GM21825 (cell line): ENCODE measurements around the gene AGAP3.

Experiments
- ATAC-seq: cut with Tn5 transposase; IDR thresholded peaks from one replicate; pipeline ENCODE4 v1.9.1; 2021; ENCODE audit warnings: mild to moderate bottlenecking, moderate library complexity; ENCODE audit not compliant: unreplicated experiment

AGAP3 gene

DNA sequence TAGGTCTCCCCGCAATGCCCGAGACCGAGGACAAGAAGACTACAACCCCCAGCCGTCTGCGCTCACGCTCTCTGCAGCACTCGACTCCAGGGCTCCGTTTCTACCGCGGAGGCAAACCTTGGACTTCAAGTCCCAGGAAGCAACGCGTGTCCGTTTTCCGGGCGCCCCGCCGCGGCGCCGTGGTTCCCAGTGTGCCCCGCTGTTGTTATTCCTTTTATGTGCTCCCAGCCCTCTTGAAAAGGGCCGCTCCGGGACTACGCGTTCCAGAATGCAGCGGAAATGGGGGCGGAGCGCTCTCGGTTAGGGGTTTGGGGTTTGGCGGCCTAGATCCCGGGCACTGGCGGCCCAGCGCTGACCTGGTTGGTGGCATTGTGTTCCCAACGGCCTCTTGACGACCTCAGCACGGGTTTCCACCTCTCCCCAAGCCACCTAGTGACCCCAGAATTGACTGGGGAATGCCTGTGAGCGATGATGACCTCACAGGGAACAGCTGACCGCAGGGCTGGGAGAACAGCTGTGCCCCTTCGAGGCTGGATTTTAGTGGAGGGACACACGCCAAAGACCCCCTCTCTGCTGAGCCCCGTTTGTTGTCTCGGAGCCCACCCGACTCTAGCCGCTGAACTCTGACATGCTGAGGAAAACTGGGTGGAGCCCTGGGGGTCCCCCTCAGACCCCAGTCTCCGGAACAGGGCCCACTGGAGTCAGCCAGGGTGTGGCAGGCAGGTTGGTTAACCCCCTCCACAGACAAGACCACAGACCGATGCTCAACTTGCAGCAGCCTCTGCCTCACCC, 28.1 kb upstream of the AGAP3 start:
- ATAC-seq: peak; percentile 86

DNA sequence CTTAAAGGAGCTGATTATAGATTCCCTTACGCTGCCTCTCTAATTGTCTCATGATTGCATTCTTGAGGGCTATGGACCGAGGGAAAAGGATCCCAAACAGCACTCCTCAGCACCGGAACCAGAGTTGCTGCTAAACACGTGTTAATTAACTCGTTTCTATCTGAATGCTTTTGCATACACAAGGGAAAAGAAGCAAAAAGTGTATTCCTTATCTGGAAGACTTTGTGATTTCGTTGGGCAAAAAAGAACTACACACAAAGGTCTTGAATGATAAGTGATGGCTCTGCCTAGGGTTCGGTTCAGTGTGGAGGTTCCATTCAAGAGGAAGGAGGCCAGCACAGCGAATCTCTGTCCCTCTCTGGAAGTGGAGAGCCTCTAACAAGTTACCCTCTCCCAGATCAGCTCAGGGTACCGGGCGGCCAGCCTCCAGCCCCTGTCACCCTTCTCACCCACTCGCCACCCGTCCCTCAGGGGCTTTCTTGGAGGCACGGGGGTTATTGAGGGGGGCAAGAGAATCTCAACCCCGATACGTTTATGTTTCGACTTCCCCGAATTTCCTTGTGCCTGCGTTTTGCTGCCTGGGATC, 27.4 kb upstream of the AGAP3 start:
- ATAC-seq: no peak

DNA sequence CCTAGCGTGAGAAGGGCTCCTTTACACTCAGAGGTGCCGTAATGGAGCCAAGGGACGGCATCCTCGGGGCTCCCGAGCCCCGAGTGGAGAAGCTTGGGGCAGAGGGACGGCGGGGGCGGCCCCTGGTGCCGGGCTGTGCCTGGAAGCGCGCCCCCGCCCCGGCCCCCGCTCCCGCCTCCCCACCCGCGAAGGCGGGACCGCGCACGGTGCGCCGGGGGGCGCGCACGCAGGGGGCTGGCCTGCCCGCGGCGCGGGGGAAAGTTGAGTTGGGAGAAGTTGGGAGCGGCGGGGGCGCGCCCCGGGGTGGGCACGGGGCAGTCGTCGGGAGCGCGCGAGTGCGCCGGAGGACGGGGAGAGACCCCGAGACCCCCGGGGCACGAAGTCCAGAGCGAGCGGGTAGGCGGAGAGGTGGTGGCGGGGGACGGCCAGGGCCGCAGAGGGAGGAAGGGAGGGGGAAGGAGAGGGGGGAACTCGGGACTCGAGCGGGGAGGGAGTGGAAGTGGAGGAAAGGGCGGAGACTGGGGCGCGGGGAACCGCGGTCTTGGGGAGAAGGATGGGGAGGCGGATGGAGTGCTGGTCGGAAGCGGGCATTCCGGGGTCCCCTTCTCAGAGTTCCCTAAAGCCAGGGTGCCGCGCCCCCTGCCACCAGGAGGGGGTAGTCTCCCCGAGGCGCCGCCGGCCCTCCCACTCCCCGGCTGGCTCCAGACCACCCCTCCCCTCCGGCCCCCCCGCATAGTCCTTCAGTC, 26.7 kb upstream of the AGAP3 start, which contains the start of gene SLC4A2:
Gene SLC4A2 (plus strand): TSS at position 223 of the 746 bp plus-strand sequence. CDS start 2,399 bp downstream, outside the sequence.
- ATAC-seq: peak; percentile 35

DNA sequence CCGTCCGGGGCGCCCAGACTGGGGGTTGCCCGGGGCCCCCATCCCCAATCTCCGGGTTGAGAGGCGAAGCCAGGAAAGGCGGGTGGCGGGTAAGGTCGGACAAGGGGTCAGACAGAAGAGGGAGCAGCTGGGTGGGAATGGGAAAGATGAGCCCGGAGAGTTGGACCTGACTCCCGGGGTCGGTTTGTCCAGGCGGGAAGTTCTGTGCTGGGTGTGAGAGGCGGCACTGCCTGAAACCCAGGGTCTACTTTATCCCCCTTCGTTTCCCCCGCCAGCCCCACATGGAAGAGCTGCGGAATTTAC, 26.2 kb upstream of the AGAP3 start:
- ATAC-seq: no peak

DNA sequence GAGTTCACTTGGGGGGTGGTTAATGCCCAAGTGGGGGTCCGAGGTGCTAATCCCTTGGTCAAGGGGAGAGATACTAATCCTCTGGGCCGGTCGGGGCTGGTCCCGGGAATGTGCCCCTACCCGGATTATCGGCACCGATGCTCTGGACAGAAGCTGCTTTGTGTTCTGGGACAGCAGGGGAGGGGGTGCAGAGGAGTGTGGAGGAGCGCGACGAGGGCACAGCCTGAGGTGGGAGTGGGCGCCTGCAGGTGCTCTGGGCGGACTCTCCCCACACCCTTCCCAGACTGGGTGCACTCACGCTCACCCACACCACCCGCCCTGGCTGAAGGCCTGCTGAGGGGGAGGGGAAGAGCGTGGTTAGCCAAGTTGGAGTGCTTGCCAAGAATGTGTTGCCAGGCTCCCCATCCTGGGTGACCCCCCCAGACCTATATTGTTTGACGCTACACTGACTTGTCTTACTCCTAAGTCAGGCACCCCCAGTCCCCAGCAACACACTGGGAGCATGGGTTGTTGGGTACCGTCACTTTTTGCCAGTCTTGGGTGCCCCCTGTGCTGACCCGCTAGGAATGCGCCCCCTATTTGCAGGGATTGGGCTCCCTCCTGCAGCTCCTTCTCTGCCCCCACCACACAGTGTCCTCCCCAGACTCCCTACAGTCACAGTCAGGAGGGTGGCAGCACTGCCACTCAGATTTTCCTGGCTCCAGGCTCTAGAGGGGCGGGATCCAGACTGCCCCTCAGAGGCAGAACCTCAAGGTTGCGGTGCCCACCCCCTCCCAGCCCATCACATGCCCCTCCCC, 25.7 kb upstream of the AGAP3 start:
- no peak for ATAC-seq

DNA sequence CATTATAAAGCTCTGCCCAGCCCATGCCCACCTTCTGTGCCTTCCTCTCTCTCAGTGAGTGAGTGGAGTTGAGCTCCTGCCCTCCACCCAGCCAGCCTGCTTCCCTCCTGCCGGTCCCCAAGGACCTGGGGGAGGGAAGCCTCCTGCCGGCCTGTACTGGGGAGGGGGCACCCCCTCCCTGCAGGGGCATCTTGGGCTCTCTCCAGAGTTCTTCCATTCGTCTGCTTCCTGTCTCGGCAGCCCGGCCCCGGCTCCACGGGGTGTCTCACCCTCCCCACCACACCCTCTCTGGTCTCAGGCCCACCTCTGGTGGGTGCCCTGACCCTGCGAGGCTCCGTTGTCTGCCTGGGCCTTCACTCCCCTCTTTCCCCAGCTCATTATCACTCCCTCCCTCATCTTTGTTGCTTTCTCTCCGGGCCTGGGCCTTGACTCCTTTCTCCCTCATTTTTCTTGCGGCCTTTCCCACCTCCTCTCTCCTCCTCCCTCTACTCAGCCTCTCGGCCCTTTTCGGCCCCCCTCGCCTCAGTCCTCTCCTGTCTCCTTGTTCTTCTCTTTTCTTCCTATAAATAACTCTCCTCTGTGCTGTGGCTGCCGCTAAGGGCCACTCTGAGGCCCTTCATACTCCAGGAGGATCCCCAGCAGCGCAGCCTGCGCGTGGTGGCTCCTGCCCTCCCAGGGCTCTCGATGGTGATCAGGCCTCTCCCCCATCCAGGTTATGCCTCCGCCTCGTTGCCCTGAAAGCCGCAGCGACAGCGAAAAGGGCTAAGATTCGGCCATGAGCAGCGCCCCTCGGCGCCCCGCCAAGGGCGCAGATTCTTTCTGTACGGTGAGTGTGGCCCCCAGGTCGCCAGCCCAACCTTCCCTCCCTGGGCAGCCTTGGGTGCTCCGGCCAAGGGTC, 24.8 kb upstream of the AGAP3 start:
- no peak for ATAC-seq

DNA sequence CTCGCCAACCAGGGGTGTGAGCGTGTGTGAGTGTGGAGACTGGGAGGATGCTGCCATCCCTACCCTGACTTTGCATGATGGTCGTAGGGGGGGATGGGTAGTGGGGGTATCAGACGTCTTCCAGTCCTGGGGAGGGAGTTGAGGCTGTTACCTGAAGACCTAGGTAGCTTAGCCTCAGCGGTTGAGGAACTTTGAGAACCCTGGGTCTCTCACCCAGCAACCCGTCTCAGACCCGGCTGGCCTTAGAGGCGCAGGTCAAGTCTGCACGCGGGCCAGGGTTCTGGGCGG, 24.2 kb upstream of the AGAP3 start:
- no peak for ATAC-seq

DNA sequence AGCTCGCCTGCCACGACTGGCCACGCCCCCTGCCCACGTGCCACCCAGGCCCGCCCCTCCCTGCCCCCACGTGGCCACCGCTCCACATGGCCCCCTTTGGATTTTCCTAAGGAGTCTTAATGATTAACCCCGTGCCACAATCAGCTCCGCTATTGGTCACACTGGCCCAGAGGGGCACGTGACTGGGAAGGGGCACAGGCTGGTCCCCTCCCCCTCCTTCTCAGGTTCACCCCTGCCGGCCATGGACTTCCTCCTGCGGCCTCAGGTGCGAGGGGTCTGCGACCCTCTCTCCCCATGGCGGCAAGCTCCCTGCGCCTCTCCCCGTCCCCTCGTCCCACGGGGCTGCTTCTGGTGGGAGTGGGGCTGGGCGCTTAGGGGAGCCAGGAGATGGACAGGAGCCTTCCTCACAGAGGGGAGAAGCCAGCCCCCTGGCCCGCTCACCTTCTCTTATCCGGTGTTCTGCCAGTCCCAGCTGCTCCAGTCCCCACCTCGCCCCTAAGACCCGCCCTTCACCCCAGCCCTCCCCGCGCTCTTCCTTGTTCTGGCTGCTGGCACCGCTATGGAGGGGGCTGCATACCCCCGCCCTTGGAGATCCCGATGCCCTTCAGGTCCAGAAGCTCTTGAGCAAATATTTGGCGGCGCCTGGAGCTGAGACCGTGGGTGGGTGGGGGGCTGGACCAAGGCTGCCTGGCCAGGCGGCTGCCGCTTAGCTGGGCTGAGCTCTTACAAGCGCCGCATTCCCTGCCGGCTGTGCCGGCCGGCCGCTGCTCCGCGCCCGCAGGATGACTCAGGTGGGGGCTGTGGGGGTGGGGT, 23.7 kb upstream of the AGAP3 start:
- no peak for ATAC-seq

DNA sequence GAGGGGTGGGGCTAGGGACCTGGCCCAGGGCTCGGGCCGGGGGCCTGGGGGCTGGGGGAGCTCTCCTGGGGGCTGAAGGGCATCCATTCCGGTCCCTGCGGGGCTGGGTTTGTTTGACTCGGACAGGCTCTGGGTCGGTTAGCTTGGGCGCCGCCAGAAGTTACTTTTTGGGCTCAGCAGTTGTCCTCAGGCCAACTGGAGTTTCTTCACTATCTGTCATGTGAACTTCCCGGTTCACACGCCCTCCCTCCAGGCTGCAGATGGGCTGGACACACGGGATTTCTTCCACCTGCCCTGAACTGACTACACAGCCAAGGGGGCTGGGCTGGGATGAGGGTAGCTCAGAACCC, 23.1 kb upstream of the AGAP3 start:
- no peak for ATAC-seq

DNA sequence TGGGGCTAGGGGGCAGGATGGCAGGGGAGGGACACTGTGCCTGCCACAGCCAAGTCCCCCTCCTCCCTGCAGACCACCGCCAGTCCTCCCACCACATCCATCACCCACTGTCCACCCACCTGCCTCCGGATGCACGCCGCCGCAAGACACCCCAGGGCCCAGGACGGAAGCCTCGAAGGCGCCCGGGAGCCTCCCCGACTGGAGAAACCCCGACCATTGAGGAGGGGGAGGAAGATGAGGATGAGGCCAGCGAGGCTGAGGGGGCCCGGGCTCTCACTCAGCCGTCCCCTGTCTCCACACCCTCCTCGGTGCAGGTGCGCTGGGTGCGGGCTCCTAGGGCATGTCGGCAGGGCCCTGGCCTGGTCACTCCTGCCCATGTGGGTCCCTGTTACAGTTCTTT, 21.8 kb upstream of the AGAP3 start:
- no peak for ATAC-seq

DNA sequence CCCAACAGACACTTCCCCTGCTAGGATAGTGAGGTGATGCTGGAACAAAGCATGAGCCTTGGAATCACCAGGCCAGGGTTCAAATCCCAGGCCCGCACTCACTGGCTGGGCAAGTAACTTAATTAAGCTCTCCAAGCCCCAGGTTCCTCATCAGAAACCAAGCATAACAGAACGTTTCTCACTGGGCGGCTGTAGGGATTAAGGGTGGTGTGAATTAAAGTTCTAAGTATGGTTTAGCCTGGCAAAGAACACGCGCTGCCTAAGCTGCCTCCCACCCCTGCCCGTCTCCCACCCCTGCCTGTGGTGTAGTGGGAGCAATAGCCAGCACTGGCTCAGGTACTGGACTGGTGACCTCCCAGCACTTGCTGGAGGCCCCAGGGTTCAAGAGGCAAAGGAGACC, 21.3 kb upstream of the AGAP3 start:
- ATAC-seq: no peak

DNA sequence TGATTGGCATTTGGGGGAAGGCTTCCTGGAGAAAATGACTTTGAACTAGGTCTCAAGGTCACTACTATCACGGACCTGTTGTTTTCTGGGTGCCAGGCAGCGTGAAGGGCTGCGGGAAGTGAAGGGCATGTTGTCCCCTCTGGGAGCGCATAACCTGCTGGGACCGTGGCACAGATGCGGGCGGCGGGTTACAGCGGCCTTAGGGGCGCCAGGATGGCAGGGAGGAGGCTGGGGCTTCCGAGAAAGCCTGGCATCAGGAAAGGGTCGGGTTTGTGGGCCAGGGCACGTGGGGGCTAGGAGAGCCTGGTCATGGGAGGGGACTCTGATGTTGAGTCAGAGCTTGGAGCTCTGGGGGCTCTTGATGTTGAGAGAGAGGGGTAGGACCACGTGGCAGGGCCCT, 20.8 kb upstream of the AGAP3 start:
- no peak for ATAC-seq

DNA sequence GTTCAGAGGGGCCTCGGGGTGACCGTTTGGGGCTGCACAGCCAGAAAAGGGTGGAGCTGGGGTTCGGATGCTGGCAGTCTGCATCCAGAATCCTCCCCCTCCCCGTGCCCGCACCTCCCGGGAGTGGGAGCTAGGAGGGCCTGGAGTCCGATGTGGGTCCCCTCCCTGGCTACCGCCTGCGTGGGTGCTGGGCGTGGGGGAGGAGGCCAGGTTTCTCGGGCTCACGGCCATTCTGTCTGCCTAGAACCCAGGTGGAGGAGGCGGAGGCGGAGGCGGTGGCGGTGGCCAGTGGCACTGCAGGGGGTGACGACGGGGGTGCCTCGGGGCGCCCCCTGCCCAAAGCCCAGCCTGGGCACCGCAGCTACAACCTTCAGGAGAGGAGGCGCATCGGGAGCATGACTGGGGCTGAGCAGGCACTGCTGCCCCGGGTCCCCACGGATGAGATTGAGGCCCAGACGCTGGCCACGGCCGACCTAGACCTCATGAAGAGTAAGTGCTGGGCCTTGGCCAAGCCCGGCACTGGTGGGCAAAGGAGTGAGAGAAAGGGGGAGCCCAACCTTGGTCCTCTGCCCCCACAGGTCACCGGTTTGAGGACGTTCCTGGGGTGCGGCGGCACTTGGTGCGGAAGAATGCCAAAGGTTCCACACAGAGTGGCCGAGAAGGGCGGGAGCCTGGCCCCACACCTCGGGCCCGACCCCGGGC, 19.9 kb upstream of the AGAP3 start:
- no peak for ATAC-seq

DNA sequence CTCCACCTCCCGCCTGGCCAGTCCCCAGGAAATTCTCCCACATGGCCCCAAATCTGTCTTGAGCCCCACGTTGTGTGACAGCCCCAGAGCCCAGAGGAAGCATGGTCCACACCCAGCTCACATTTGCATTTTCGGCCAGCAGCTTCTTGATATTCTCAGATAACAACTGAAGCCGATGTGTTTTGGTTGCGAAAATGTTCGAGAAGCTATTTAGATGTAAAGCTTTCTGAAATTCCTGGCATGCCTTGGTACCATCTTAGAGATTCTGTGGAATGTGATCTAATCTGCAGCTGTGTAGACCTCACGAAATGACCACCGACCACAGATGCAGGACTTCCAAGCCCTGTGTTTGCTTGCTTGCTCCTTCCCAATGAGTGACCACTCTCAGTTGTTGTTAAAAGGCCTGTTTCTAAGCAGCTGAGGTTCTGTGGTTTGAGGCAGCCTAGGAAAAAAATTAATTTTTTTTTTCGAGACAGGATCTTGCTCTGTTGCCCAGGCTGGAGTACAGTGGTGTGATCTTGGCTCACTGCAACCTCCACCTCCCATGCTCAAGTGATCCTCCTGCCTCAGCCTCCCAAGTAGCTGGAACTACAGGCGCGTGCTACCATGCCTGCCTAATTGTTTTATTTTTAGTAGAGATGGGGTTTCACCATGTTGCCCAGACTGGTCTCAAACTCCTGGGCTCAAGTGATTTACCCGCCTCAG, 18.1 kb upstream of the AGAP3 start:
- no peak for ATAC-seq

DNA sequence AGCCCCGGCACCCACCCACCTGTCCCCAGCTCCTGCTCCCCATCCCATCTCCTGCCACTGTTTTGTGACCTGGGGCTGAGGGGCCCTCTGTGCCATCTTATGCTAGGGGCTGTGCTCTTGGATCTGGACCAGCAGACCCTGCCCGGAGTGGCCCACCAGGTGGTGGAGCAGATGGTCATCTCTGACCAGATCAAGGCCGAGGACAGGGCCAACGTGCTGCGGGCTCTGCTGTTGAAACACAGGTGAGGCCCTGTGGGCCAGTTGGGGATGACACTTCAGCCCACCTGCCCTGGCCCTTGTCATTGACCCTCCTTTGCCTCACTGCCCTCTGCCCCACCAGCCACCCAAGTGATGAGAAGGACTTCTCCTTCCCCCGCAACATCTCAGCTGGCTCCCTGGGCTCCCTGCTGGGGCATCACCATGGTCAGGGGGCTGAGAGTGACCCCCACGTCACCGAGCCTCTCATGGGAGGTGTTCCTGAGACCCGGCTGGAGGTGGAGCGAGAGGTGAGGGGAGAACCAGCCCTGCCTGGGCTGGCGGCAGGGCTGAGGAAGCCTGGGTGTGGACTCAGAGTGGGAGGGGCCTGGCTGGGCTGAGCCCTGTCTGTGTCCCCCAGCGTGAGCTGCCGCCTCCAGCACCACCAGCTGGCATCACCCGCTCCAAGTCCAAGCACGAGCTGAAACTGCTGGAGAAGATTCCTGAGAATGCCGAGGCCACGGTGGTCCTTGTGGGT, 16.3 kb upstream of the AGAP3 start:
- ATAC-seq: no peak

DNA sequence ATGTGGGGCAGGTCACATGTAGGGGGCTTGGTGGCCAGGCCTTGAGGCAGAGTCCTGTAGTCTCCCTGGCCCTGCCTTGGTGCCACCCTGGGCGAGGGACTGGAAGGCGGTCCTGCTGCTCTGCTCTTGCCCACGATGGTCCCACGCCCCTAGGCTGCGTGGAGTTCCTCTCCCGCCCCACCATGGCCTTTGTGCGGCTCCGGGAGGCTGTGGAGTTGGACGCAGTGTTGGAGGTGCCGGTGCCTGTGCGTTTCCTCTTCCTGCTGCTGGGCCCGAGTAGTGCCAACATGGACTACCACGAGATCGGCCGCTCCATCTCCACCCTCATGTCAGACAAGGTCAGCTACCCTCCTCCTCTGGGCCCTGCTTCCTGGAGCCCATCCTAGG, 15.7 kb upstream of the AGAP3 start:
- no peak for ATAC-seq

DNA sequence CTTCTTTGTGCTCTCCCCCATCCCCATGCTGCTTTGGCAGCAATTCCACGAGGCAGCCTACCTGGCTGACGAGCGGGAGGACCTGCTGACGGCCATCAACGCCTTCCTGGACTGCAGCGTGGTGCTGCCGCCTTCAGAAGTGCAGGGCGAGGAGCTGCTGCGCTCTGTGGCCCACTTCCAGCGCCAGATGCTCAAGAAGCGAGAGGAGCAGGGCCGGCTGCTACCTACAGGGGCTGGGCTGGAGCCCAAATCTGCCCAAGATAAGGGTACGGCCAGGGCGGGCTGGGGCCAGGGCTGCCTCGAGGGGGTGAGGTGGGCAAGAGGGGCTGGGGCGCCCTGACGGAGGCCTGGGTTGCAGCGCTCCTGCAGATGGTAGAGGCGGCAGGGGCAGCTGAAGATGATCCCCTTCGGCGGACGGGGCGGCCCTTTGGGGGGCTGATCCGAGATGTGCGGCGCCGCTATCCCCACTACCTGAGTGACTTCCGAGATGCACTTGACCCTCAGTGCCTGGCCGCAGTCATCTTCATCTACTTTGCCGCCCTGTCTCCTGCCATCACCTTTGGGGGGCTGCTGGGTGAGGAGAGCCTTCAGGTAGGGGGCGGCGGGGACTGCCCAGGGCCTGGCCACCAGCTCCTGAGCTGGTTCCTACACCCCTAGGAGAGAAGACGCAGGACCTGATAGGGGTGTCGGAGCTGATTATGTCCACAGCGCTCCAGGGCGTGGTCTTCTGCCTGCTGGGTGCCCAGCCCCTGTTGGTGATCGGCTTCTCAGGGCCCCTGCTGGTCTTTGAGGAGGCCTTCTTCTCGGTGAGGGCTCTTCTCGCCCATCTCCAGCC, 15.0 kb upstream of the AGAP3 start:
- ATAC-seq: no peak
